Hepatocyte (in vitro differentiated cells): ENCODE data around the gene DDT. TPM values are rescaled to one million over a fixed set of nuclear protein-coding genes. Genes with fewer than 3 reads are reported as not detected.
"Not testable (repeated sequence)": the region's sequence is repeated elsewhere in the genome, so short reads cannot be mapped to it uniquely, and the experiment has no call there.

ENCODE experiments used
- DNase-seq: peaks from one replicate; pipeline ENCODE4 v3.0.0-alpha.2; 2016; ENCODE audit warnings: low spot score
- H2AFZ ChIP-seq: fragments of 200-600 bp; sonication (generic); 2 replicates; pipeline ENCODE4 v1.6.0; 2016; ENCODE audit warnings: antibody characterized with exemption, mild to moderate bottlenecking
- H3K27ac ChIP-seq: fragments of 200-600 bp; sonication (generic); 2 replicates; pipeline ENCODE4 v1.5.1; 2016; ENCODE audit warnings: mild to moderate bottlenecking
- H3K27me3 ChIP-seq: fragments of 200-600 bp; sonication (generic); 2 replicates; pipeline ENCODE4 v1.6.1; 2016
- H3K36me3 ChIP-seq: fragments of 200-600 bp; sonication (generic); replicated peaks from 2 replicates; pipeline ENCODE4 v1.5.1; 2016; ENCODE audit warnings: low read depth; ENCODE audit not compliant: insufficient read depth
- H3K4me1 ChIP-seq: fragments of 200-600 bp; sonication (generic); 2 replicates; pipeline ENCODE4 v1.5.1; 2016; ENCODE audit warnings: mild to moderate bottlenecking, moderate library complexity; ENCODE audit not compliant: insufficient read depth
- H3K4me2 ChIP-seq: fragments of 200-600 bp; sonication (generic); 2 replicates; pipeline ENCODE4 v1.6.0; 2016
- H3K4me3 ChIP-seq: fragments of 200-600 bp; sonication (generic); 2 replicates; pipeline ENCODE4 v1.5.1; 2016; ENCODE audit warnings: mild to moderate bottlenecking
- H3K79me2 ChIP-seq: fragments of 200-600 bp; sonication (generic); 2 replicates; pipeline ENCODE4 v1.6.0; 2017; ENCODE audit warnings: mild to moderate bottlenecking
- H3K9me2 ChIP-seq: fragments of 200-600 bp; sonication (generic); replicated peaks from 2 replicates; pipeline ENCODE4 v1.6.0; 2017; ENCODE audit warnings: mild to moderate bottlenecking; ENCODE audit not compliant: insufficient read depth
- H3K9me3 ChIP-seq: fragments of 200-600 bp; sonication (generic); 2 replicates; pipeline ENCODE4 v1.5.1; 2016; ENCODE audit warnings: low read depth, mild to moderate bottlenecking
- H4K20me1 ChIP-seq: fragments of 200-600 bp; sonication (generic); 2 replicates; pipeline ENCODE4 v1.6.0; 2016; ENCODE audit warnings: mild to moderate bottlenecking; ENCODE audit not compliant: insufficient read depth, poor library complexity, severe bottlenecking
- CTCF ChIP-seq: fragments of 200-600 bp; sonication (generic); IDR thresholded peaks from 2 replicates; pipeline ENCODE4 v1.5.1; 2016; ENCODE audit warnings: antibody characterized with exemption, mild to moderate bottlenecking; ENCODE audit not compliant: poor library complexity
- EZH2 ChIP-seq: fragments of 200-600 bp; sonication (generic); IDR thresholded peaks from 2 replicates; pipeline ENCODE4 v1.6.1; 2016; ENCODE audit warnings: antibody characterized with exemption, mild to moderate bottlenecking, borderline replicate concordance
- EZH2phosphoT487 ChIP-seq: fragments of 200-600 bp; sonication (generic); IDR thresholded peaks from one replicate; pipeline ENCODE4 v1.6.1; 2018; ENCODE audit warnings: antibody characterized with exemption, mild to moderate bottlenecking, low read depth, moderate library complexity; ENCODE audit not compliant: unreplicated experiment, severe bottlenecking
- WGBS: methylation state at CpG from one replicate; pipeline ENCODE4 v1.1.6; 2016; ENCODE audit warnings: low lambda C conversion rate; ENCODE audit errors: missing lambda C conversion rate; 5-methylcytosine and 5-hydroxymethylcytosine counted together
- polyA plus RNA-seq: library from polyadenylated mRNA; unstranded; fragments of >200 nt; fragmentation: Nextera tagmentation; extraction: Ambion mirVana; gene quantifications from 2 replicates; pipeline ENCODE4 v1.2.1, GENCODE V29; 2016
- total RNA-seq: library from RNA; depleted of rRNA; stranded (reverse); fragments of >200 nt; gene quantifications from 2 replicates; pipeline ENCODE4 v1.2.3, GENCODE V29; 2014

DDT gene
- total and polyA plus RNA-seq, 2 experiments from 2014 or later = 136 to 223 TPM

GRCh38 chr22:23925020-23925606 lies 49.1 kb downstream of the DDT start:
- Histone ChIP-seq H3K27me3 (no peaks in the 10 kb centered on the region), H3K4me3 (no peak overlapping the region), H4K20me1 (no peaks in the 10 kb centered on the region), H3K4me2 (no peak overlapping the region), H3K36me3 (no peaks in the 10 kb centered on the region), H3K9me3 (no peaks in the 10 kb centered on the region), H3K4me1 (peaks cover 5% of the 10 kb centered on the region), H3K27ac (no peak overlapping the region), H3K79me2 (no peaks in the 10 kb centered on the region), H3K9me2 (no peaks in the 10 kb centered on the region), H2AFZ (no peak overlapping the region)
- DNase-seq = peak; percentile 5
- TF ChIP-seq CTCF (no peak), EZH2phosphoT487 (no peak), EZH2 (no peak)
- WGBS = 70% methylated on average over 6 of the region's 6 CpGs

- Histone ChIP-seq H3K9me2 (no peaks in the 10 kb centered on the region), H3K27ac (no peak overlapping the region), H2AFZ (no peak overlapping the region), H3K4me2 (no peak overlapping the region), H3K27me3 (no peaks in the 10 kb centered on the region), H3K79me2 (no peaks in the 10 kb centered on the region), H3K4me3 (no peak overlapping the region), H3K36me3 (no peaks in the 10 kb centered on the region), H3K9me3 (no peaks in the 10 kb centered on the region), H4K20me1 (no peaks in the 10 kb centered on the region), H3K4me1 (peaks cover 5% of the 10 kb centered on the region)
- WGBS = 94% methylated on average over 2 of the region's 2 CpGs
- TF ChIP-seq CTCF (no peak), EZH2 (no peak), EZH2phosphoT487 (no peak)
- peak; percentile 1 for DNase-seq
Observed at GRCh38 chr22:23922921-23923320, 51.3 kb downstream of the DDT start.

- H3K4me3 ChIP-seq, H3K9me2 ChIP-seq, H4K20me1 ChIP-seq, H3K9me3 ChIP-seq, H2AFZ ChIP-seq, H3K4me2 ChIP-seq, H3K79me2 ChIP-seq, H3K27ac ChIP-seq, H3K4me1 ChIP-seq, H3K36me3 ChIP-seq, H3K27me3 ChIP-seq: not testable (repeated sequence)
- WGBS = 94% methylated on average over 13 of the region's 13 CpGs
- DNase-seq = peak; percentile 5
Observed at GRCh38 chr22:23921586-23922201, 52.5 kb downstream of the DDT start.

Other genes starting within 250 kb of the DDT start
- gene ZNF70, start 223.3 kb downstream of the DDT start, total RNA-seq = 4.6 and 5.2 TPM in 2 replicates
- gene ZNF70, start 223.3 kb downstream of the DDT start, polyA plus RNA-seq = 1.3 and 2.3 TPM in 2 replicates
- gene VPREB3, start 220.0 kb downstream of the DDT start, total RNA-seq = not detected in 2 replicates
- gene VPREB3, start 220.0 kb downstream of the DDT start, polyA plus RNA-seq = not detected in 2 replicates
- gene C22orf15, start 211.5 kb downstream of the DDT start, total RNA-seq = not detected in 2 replicates
- gene C22orf15, start 211.5 kb downstream of the DDT start, polyA plus RNA-seq = 0.35 and 0.37 TPM in 2 replicates
- 4.0 and 36.5 TPM in 2 replicates for gene CHCHD10, start 206.5 kb downstream of the DDT start, total RNA-seq
- gene CHCHD10, start 206.5 kb downstream of the DDT start, polyA plus RNA-seq = 53.0 and 68.1 TPM in 2 replicates
- 27.9 and 36.2 TPM in 2 replicates for gene MMP11, start 201.6 kb downstream of the DDT start, total RNA-seq
- gene MMP11, start 201.6 kb downstream of the DDT start, polyA plus RNA-seq = 22.8 and 25.2 TPM in 2 replicates
- gene SMARCB1, start 187.5 kb downstream of the DDT start, total RNA-seq = 84.3 and 88.2 TPM in 2 replicates
- gene SMARCB1, start 187.5 kb downstream of the DDT start, polyA plus RNA-seq = 103 and 120 TPM in 2 replicates
- gene DERL3, start 135.4 kb downstream of the DDT start, total RNA-seq = 1.6 and 1.8 TPM in 2 replicates
- 5.1 and 6.1 TPM in 2 replicates for gene DERL3, start 135.4 kb downstream of the DDT start, polyA plus RNA-seq
- gene SLC2A11, start 116.6 kb downstream of the DDT start, total RNA-seq = 11.6 and 15.0 TPM in 2 replicates
- gene SLC2A11, start 116.6 kb downstream of the DDT start, polyA plus RNA-seq = 15.0 and 20.9 TPM in 2 replicates
- 240 and 306 TPM in 2 replicates for gene MIF, start 80.1 kb downstream of the DDT start, total RNA-seq
- gene MIF, start 80.1 kb downstream of the DDT start, polyA plus RNA-seq = 2,070 and 2,177 TPM in 2 replicates
- 0.24 and 1.3 TPM in 2 replicates for gene GSTT2B, start 13.2 kb downstream of the DDT start, total RNA-seq
- gene GSTT2B, start 13.2 kb downstream of the DDT start, polyA plus RNA-seq = 3.0 and 5.6 TPM in 2 replicates
- gene DDTL, start 7.6 kb downstream of the DDT start, total RNA-seq = not detected in 2 replicates
- 4.7 and 7.2 TPM in 2 replicates for gene DDTL, start 7.6 kb downstream of the DDT start, polyA plus RNA-seq
- gene GSTT2, start 5.7 kb upstream of the DDT start, total RNA-seq = not detected in 2 replicates
- gene GSTT2, start 5.7 kb upstream of the DDT start, polyA plus RNA-seq = 0.15 TPM in 1 of 2 replicates, not detected in the other
- not detected in 2 replicates for gene GSTT4, start 31.0 kb upstream of the DDT start, total RNA-seq
- gene GSTT4, start 31.0 kb upstream of the DDT start, polyA plus RNA-seq = not detected in 2 replicates
- gene CABIN1, start 36.9 kb upstream of the DDT start, total RNA-seq = 24.7 and 34.5 TPM in 2 replicates
- gene CABIN1, start 36.9 kb upstream of the DDT start, polyA plus RNA-seq = 20.9 and 21.7 TPM in 2 replicates
- gene SUSD2, start 207.0 kb upstream of the DDT start, total RNA-seq = 6.1 and 9.7 TPM in 2 replicates
- gene SUSD2, start 207.0 kb upstream of the DDT start, polyA plus RNA-seq = 6.9 and 10.8 TPM in 2 replicates